ENCODE measurements around the gene UBE2C.

- TF ChIP-seq POLR2A (IDR thresholded peaks at IDR 0.05) = no peak
- TF ChIP-seq, protein P1, sequence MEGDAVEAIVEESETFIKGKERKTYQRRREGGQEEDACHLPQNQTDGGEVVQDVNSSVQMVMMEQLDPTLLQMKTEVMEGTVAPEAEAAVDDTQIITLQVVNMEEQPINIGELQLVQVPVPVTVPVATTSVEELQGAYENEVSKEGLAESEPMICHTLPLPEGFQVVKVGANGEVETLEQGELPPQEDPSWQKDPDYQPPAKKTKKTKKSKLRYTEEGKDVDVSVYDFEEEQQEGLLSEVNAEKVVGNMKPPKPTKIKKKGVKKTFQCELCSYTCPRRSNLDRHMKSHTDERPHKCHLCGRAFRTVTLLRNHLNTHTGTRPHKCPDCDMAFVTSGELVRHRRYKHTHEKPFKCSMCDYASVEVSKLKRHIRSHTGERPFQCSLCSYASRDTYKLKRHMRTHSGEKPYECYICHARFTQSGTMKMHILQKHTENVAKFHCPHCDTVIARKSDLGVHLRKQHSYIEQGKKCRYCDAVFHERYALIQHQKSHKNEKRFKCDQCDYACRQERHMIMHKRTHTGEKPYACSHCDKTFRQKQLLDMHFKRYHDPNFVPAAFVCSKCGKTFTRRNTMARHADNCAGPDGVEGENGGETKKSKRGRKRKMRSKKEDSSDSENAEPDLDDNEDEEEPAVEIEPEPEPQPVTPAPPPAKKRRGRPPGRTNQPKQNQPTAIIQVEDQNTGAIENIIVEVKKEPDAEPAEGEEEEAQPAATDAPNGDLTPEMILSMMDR (IDR thresholded peaks at IDR 0.05) = no peak
These were observed 9.5 kb downstream of the UBE2C start for GRCh38 chr20:45821947-45822346.

All from thyroid gland (tissue), 4 donors.